Measurements from ENCODE around the gene TMEM8B. TPM values are rescaled to one million over a fixed set of nuclear protein-coding genes. Genes with fewer than 3 reads are reported as not detected.

Gene TMEM8B
- total and polyA plus RNA-seq, 7 donors: 3.5 to 12.5 (median 7.1) TPM

DNA sequence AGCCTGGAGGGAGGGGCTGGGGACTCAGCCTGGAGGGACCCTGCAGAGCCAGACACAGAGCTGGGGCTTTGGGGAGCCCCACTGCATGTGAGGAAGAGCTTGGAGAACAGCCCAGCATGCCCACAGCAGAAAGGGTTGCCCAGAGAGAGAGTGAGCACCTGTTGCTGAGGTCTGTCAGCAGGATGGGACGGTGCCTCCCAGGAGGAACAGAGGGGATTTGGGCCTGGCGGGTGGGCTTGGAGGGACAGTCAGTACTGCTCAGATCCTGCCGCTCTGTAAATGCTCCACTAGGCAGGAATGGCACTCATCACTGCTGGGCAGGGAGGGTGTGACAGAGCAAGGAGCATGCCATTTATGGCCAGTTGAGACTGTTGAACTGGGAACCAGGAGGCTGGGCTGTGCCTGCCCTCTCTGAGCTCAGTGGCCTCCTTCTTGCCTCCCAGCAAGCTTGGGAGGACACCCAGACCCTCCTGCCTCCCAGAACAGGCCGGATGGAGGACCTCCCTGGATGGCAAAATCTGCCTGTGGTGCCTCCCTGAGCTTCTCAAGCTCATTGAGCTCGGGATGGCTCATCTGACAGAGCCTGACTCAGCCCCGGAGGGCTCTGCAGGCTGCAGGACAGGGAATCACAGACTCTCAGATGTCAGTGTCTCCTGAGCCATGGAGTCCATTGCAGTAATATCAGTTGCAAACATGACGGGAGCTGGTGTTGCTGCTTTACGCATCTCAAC is 76.2 kb downstream of the TMEM8B start:
- DNase-seq: no peak
- Histone ChIP-seq H3K27ac (peak overlapping the region; percentile 93 to 97 (median 94)), H3K9me3 (no peaks in the 10 kb centered on the region), H3K4me1 (peaks cover 0 to 70% (median 65%) of the 10 kb centered on the region in 4 donors), H3K27me3 (no peaks in the 10 kb centered on the region), H3K4me3 (peak overlapping the region in 1 of 4 donors; percentile 33), H3K36me3 (no peaks in the 10 kb centered on the region)
- intact Hi-C loops (cut with DNase I): no loop called here
- TF ChIP-seq POLR2AphosphoS5 (IDR thresholded peaks at IDR 0.05) (no peak), EP300 (IDR thresholded peaks at IDR 0.05) (no peak), POLR2A (IDR thresholded peaks at IDR 0.05) (no peak)
- TF ChIP-seq, protein P1, sequence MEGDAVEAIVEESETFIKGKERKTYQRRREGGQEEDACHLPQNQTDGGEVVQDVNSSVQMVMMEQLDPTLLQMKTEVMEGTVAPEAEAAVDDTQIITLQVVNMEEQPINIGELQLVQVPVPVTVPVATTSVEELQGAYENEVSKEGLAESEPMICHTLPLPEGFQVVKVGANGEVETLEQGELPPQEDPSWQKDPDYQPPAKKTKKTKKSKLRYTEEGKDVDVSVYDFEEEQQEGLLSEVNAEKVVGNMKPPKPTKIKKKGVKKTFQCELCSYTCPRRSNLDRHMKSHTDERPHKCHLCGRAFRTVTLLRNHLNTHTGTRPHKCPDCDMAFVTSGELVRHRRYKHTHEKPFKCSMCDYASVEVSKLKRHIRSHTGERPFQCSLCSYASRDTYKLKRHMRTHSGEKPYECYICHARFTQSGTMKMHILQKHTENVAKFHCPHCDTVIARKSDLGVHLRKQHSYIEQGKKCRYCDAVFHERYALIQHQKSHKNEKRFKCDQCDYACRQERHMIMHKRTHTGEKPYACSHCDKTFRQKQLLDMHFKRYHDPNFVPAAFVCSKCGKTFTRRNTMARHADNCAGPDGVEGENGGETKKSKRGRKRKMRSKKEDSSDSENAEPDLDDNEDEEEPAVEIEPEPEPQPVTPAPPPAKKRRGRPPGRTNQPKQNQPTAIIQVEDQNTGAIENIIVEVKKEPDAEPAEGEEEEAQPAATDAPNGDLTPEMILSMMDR (IDR thresholded peaks at IDR 0.05): no peak
- WGBS, 2 donors: 30 to 70% methylated on average over 8 of the region's 8 CpGs

DNA sequence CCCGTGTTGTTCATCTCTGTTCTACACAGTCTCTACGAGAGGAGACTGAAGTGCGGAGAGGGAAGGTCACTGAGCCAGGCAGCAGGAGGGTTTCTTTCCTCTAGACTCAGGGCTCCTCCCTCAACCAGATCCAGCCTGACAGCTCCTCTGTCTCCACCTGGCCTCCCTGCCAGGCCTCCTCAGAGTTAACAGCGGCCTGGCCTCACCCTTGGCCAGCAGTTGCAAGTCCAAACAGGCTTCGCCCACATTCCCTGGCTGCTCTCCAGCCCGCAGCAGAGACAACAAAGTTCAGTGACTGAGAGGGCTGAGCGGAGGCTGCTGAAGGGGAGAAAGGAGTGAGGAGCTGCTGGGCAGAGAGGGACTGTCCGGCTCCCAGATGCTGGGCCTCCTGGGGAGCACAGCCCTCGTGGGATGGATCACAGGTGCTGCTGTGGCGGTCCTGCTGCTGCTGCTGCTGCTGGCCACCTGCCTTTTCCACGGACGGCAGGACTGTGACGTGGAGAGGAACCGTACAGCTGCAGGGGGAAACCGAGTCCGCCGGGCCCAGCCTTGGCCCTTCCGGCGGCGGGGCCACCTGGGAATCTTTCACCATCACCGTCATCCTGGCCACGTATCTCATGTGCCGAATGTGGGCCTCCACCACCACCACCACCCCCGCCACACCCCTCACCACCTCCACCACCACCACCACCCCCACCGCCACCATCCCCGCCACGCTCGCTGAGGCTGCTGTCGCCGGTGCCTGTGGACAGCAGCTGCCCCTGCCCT is 77.1 kb downstream of the TMEM8B start, which contains the start of gene HRCT1:
Gene HRCT1, plus strand, starts transcription at position 291 of the 768 bp plus-strand sequence. Its CDS starts 86 bp downstream, at position 377.
- intact Hi-C loops (cut with DNase I): no loop called here

DNA sequence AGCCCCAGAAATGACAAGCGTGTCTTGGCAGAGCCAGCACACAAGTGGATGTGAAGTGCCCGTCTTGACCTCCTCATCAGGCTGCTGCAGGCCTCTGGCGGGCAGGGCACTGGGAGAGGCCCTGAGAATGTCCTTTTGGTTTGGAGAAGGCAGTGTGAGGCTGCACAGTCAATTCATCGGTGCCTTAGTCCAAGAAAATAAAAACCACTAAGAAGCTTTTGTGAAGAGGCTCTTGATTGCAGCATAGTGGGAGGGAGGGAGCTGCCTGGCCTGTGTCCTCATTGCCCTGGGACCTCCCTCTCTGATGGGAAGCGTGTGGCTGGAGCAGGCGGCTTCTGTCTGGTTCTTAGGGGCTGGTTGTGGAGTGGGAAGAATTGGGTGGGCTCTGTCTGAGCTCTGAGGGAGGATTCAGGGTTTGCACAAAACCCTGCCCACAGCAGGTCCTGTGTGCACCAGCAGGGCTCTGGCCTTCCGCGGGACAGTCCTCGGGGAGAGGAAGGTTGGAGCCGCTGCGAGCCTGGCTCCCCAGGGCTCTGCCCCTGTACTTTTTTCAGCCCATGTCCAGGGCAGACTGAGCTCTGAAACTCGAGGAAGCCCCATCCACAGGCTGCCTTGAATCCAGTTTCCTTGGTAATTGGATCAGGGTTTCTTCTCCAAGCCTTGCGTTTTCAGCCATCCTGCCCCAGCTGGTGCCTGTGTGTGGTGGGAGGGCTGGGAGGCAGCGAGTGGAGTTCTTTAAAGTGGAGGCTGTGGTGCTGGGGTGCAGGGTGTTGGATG is 78.1 kb downstream of the TMEM8B start:
- no peaks in the 10 kb centered on the region for H3K9me3 ChIP-seq
- no peaks in the 10 kb centered on the region for H3K36me3 ChIP-seq
- no peaks in the 10 kb centered on the region for H3K27me3 ChIP-seq
- TF ChIP-seq, protein P1 (IDR thresholded peaks at IDR 0.05): peak in 1 of 4 experiments; percentile 18
- TF ChIP-seq POLR2A (IDR thresholded peaks at IDR 0.05) (peak in 1 of 2 donors; percentile 29), POLR2AphosphoS5 (IDR thresholded peaks at IDR 0.05) (peak; percentile 59 to 76 (median 72)), EP300 (IDR thresholded peaks at IDR 0.05) (peak in 1 of 4 donors; percentile 14)
- WGBS, 2 donors: 56 to 61% methylated on average over 14 of the region's 14 CpGs
- intact Hi-C loops (cut with DNase I): no loop called here
- H3K4me3 ChIP-seq: peak overlapping the region in 3 of 4 donors; percentile 15 to 33 (median 25)
- H3K27ac ChIP-seq: peak overlapping the region; percentile 93 to 97 (median 94)
- peaks cover 0 to 85% (median 76%) of the 10 kb centered on the region in 4 donors for H3K4me1 ChIP-seq
- peak; percentile 93 for DNase-seq

More for the DNA sequence above, 77.1 kb downstream of the TMEM8B start, which contains the start of gene HRCT1:
- Histone ChIP-seq H3K36me3 (no peaks in the 10 kb centered on the region), H3K4me3 (peak within 1 kb of the TSS in 3 of 4 donors; percentile 24 to 33 (median 25)), H3K4me1 (peaks cover 0 to 79% (median 72%) of the 10 kb centered on the region in 4 donors), H3K27ac (peak within 1 kb of the TSS; percentile 93 to 97 (median 94)), H3K27me3 (no peaks in the 10 kb centered on the region), H3K9me3 (no peaks in the 10 kb centered on the region)
- TF ChIP-seq EP300 (IDR thresholded peaks at IDR 0.05): peak in 2 of 4 donors; percentile 32 to 43
- TF ChIP-seq POLR2AphosphoS5 (IDR thresholded peaks at IDR 0.05): peak in 3 of 4 donors; percentile 77 to 86 (median 77)
- TF ChIP-seq POLR2A (IDR thresholded peaks at IDR 0.05): peak in 1 of 2 donors; percentile 64
- TF ChIP-seq, protein P1 (IDR thresholded peaks at IDR 0.05): no peak
- DNase-seq: peak; percentile 96
- WGBS, 2 donors: 22 to 63% methylated on average over 30 of the region's 30 CpGs

Measured in sigmoid colon (tissue), 7 donors.